Right ventricle myocardium inferior (tissue), 1 donor: ENCODE results near the gene SLC12A5. TPM values are rescaled to one million over a fixed set of nuclear protein-coding genes. Genes with fewer than 3 reads are reported as not detected.
"Not testable (repeated sequence)": the region's sequence is repeated elsewhere in the genome, so short reads cannot be mapped to it uniquely, and the experiment has no call there.

Experiments used
- ATAC-seq: fragments of 200-7000 bp; cut with Tn5 transposase; one replicate; pipeline ENCODE4 v1.9.1; 2020; ENCODE audit warnings: mild to moderate bottlenecking, moderate library complexity
- DNase-seq: peaks from one replicate; pipeline ENCODE4 v3.0.0; 2021; ENCODE audit errors: missing footprints
- intact Hi-C: fragments of 100-400 bp; cut with DNase I; formaldehyde crosslinking; loops from one replicate; pipeline ENCODE4 v1.11.0; 2022
- long read RNA-seq: library from polyadenylated mRNA; unstranded; transcript quantifications from one replicate; pipeline ENCODE4 v2.0.0, GENCODE V29; 2021
- total RNA-seq: library from RNA; stranded (reverse); fragmentation: NEBNext Ultra II Directional; extraction: Animal tissue kit (Norgen Biotek cat#: 25700); gene quantifications from one replicate; pipeline ENCODE4 v1.2.1, GENCODE V29; 2021
- donor health status: DM: no; HTN: yes; CAD: no; lungs with severe emphysema.

The SLC12A5 gene
- total RNA-seq = not detected
- long read RNA-seq = 0 reads

GRCh38 chr20:46028772-46029371 lies at the start of gene SLC12A5:
Gene SLC12A5 (plus strand): TSS chr20:46029215. CDS start chr20:46029345, 130 bp downstream.
- no peak for DNase-seq
- intact Hi-C loops = loop anchor here (5.0 kb wide), 1 partner anchor 58 kb away; the partner anchor contains the start of gene NCOA5
- ATAC-seq = no peak

DNA sequence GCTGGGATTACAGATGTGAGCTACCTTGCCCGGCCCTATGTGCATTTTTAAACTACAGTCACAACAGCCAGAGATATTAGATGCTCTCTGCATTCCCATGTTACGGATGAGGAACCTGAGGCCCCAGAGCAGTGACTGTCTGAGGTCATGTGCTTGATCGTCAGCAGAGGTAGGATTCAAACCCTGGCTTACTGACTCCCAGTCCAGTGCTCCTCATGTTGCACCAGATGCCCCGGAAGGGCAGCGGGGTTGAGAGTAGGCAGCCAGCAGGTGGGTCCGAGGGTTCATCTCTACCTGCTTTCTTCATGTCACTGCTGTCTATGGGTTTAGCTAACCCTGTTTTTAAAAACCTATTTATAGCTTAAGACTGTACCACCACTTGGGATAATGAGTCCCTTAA lies 47.8 kb upstream of the SLC12A5 start:
- intact Hi-C loops = no loop called here
- DNase-seq = no peak
- no peak for ATAC-seq

DNA sequence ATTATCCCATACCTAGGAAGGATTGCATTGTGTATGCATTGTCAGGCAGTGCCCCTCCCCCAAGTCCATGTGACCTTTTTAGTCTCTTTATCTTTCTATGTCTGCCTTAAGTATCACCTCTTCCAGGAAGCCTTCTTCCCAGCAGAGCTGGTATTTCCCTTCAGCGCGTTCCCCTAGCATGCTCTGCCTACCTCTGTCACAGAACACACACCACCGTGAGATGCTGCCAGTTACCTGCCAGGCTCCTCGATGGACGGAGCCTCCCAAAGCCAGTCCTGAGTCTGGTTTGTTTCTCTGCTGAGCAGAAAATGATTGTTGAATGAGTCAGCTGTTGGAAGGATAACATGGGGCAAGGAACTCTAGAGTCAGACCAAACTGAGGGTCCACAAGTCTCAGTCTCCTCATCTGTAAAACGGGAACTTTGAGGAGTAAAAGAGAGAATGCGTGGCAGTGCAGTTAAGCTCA lies 45.7 kb upstream of the SLC12A5 start:
- no peak for ATAC-seq
- intact Hi-C loops = no loop called here
- no peak for DNase-seq

GRCh38 chr20:45985573-45985972 lies 43.4 kb upstream of the SLC12A5 start:
- ATAC-seq = no peak
- no peak for DNase-seq
- intact Hi-C loops = no loop called here

DNA sequence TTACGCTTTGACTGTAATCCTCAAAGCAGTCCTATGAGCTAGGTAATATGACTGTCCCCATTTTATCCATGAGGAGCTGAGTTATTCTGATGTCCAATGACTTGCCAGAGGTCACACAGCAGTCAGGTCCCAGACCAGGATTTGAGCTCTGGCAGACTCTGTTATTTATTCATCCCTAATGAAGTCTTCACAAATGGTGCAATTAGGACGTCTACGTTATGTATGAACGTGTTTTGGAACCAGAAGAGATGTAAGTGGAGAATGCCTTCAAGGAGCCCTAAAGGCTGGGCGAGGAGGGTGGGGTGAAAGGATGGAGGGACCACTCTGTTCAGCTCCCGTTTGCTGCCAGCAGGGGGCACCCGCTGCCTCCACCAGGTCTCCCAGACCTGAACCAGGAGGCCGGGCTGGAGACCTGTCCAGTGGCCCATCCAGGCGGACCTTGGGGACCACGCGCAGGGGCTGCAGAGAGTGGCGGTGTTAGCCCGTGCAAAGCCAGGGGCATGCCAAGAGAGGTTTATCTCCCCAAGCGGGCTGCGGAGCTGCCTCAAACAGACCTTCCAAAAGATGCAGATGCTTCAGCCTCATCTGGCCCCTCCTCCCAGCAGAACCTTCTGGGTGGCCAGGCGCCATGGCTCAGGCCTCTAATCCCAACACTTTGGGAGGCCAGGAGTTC lies 41.8 kb upstream of the SLC12A5 start:
- DNase-seq = peak; percentile 87
- ATAC-seq = peak; percentile 84
- intact Hi-C loops = no loop called here

DNA sequence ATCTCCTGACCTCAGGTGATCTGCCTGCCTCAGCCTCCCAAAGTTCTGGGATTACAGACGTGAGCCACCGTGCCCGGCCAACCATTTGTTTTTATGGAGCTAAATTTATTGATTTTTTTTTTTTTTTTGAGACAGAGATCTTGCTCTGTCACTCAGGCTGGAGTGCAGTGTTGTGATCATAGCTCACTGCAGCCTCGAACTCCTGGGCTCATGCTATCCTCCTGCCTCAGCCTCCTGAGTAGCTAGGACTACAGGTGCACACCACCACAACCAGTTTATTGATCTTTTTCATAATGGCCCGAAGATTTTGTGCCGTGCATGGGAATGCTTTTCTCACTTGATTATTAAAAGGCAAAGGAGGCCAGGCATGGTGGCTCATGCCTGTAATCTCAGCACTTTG lies 40.2 kb upstream of the SLC12A5 start:
- ATAC-seq, intact Hi-C loops, DNase-seq: not testable (repeated sequence)

DNA sequence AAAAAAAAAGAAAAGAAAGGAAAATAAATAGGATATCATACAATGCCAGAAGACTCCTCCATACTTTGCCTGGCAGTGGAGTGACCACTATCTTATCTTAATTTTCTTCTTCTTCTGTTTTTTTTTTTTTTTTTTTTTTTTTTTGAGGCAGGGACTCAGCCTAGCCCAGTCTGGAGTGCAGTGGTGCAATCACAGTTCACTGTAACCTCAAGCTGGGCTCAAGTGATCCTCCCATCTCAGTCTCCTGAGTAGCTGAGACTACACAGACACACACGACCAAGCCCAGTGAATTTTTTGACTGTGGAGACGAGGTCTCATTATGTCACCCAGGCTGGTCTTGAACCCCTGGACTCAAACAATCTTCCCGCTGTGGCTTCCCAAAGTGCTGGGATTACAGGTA lies 37.4 kb upstream of the SLC12A5 start:
- ATAC-seq = no peak
- DNase-seq = no peak
- intact Hi-C loops = no loop called here

GRCh38 chr20:45993197-45993951 lies 35.6 kb upstream of the SLC12A5 start:
- no peak for DNase-seq
- intact Hi-C loops = no loop called here
- no peak for ATAC-seq

DNA sequence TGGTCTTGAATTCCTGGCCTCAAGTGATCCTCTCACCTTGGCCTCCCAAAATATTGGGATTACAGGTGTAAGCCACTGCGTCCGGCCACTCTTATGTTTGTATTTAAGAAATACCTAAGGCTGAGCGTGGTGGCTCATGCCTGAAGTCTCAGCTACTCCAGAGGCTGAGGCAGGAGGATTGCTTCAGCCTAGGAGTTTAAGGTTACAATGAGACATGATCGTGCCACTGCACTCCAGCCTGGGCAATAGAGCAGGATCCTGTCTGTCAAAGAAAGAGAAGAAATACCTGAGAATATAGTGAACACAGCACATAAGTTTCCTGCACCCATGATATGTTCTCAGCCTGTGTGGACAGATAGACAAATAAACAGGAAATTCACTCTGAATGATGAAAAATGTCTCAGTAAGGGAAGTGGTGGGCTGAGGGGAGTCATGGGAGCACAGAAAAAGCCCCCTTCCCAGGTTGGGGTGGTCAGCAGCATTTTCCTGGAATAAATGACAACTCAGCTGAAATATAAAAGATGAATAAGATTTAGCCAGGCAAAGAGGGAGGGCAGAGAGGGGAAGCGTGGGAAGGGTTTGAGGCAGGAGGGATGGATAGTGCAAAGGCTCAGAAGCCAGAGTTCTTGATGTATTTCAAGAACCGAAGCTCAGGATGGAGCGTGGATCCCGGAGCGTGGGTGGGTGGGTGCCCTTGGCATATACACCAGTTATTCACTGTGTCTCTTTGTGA lies 34.1 kb upstream of the SLC12A5 start:
- intact Hi-C loops = no loop called here
- ATAC-seq (no peak), DNase-seq (no peak)

GRCh38 chr20:45995495-45996097 lies 33.4 kb upstream of the SLC12A5 start:
- DNase-seq, ATAC-seq, intact Hi-C loops: not testable (repeated sequence)

DNA sequence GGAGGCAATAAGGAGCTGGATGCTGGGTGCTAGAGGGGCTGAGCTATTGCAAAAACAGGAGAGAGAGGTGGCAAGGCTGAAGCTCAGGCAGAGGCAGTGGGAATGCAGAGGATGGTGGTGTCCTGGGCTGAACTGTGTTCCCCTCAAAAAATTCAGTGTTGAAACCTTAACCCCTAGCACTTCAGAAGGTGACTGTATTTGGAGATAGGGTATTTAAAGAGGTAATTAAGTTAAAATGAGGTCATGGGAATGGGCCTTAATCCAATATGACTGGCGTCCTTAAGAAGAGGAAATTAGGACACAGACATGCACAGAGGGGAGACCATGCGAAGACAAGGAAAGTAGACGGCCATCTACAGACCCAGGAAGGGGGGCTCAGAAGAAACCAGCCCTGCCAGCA lies 31.8 kb upstream of the SLC12A5 start:
- DNase-seq = no peak
- intact Hi-C loops = no loop called here
- ATAC-seq = no peak

- no peak for DNase-seq
- intact Hi-C loops = no loop called here
- ATAC-seq = peak; percentile 56
These were observed 30.7 kb upstream of the SLC12A5 start for GRCh38 chr20:45998337-45998736.

DNA sequence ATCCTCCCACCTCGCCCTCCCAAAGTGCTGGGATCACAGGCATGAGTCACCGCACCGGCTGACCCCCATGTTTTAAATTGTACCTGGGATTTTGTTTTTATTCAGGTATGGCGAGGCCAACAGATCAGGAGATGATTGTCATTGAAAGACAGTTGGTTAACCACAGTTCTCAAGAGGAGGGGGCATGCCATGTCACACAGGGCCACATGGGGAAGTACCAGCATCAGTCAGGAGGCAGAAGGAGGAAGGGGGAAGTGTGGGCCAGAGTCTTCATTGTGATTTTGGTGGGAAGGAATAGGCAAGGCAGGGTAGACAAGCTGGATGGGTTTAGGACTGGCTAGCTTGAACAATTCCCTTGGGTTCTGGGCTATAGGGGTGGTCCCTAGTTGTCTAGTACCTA lies 30.3 kb upstream of the SLC12A5 start:
- ATAC-seq (peak; percentile 60), DNase-seq (no peak)
- intact Hi-C loops = no loop called here

DNA sequence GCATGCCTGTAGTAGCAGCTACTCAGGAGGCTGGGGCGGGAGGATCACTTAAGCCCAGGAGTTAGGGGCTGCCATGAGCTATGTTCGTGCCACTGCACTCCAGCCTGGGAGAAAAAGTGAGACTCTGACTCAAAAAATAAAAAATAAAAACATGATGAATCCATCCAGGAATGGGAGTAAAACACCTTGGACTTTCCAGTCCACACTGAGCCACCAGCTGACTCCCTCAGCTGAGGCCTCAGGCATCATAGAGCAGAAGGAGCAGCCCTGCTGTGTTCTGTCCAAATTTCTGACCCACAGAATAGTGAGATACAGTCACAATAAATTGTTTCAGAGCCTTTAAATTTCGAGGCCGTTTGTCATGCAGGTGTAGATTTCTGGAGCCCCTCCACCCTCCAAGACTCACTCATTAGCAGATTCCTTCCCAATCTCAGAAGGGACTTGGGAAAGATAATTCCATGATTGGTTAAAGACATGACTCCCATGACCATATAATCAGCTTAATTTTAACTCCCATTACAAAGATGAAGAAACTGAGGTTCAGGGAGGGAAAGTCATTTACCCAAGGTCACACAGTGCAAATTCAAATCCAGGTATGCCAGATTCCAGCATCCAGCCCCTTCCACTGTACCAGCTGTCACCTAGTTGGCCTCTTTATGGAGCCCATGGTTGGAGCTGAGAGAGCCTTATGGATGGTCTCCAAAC lies 29.3 kb upstream of the SLC12A5 start:
- intact Hi-C loops = no loop called here
- DNase-seq = no peak
- ATAC-seq = no peak

DNA sequence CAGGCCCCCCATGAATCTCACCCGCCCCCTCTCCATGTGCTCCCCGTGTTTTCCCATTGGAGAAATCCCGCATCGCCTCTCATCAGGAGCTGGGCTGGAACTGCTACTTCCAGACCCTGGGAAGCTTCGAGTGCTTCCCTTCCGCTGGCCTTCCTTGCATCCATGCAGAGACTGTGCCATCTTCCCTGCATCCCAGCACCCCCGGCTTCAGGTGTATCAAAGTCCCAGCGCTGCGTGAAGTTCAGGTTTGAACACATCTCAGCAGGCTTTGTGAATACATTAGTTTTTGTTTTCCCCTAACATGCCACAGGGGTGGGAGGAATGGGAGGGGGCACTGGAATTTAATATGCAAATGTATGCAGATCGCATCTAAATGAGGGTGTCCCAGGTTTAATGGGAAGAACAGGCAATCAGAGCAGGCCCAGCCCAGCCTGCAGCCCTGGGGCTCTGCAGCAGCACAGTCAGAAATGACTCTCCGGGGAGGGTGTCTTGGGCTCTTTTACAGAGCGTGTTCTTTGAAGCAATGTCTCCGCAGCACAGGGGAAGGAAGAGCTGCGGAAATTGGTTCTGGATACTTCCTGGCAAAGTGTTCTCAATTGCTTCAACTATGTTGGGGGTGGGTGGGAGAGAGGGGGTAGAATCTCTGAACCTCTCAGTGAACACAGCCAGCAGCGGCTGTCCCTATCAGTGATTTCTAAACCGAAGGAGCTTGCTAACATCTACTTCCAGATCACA lies 28.6 kb upstream of the SLC12A5 start:
- ATAC-seq = no peak
- intact Hi-C loops = no loop called here
- no peak for DNase-seq

DNA sequence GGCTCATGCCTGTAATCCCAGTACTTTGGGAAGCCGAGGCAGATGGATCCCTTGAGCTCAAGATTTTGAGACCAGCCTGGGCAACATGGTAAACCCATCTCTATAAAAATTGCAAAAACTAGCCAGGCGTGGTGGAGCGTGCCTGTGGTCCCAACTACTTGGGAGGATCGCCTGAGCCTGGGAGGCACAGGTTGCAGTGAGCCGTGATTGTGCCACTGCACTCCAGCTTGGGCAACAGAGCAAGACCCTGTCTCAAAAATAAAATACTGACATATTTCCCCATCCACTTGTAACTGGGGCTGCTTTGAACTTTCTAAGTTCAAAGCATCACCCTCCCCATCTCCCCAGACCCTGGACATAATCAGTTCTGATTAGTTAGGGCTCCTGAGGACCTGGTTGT lies 27.5 kb upstream of the SLC12A5 start:
- DNase-seq (no peak), ATAC-seq (no peak)
- intact Hi-C loops = no loop called here

DNA sequence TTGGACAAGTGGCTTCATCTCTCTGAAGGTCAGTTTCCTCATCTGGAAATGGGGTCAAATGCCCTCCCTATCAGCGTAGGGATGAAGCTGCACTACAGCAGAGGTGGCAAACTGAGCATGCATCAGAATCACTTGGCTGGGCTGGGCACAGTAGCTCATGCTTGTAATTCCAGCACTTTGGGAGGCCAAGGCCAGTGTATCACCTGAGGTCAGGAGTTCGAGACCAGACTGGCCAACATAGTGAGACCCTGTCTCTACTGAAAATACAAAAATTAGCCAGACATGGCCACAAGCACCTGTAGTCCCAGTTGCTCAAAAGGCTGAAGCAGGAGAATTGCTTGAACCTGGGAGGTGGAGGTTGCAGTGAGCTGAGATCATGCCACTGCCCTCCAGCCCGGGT lies 27.0 kb upstream of the SLC12A5 start:
- DNase-seq = no peak
- intact Hi-C loops = no loop called here
- no peak for ATAC-seq

- ATAC-seq (peak; percentile 72), DNase-seq (no peak)
These were observed 24.8 kb upstream of the SLC12A5 start for GRCh38 chr20:46004187-46004586.

More at GRCh38 chr20:46004187-46004586, 24.8 kb upstream of the SLC12A5 start:
- intact Hi-C loops = no loop called here
